ENCODE measurements around the gene ISL1. TPM values are rescaled to one million over a fixed set of nuclear protein-coding genes. Genes with fewer than 3 reads are reported as not detected.

ISL1 gene
- 0.14 TPM in 1 of 2 replicates, not detected in the other for total RNA-seq

GRCh38 chr5:51383131-51384121 is at the start of gene ISL1:
ISL1 (plus strand) TSS chr5:51383448; CDS start chr5:51383672, 224 bp downstream.

Measured in smooth muscle cell of bladder (primary cell).